Activated gamma-delta T cell (primary cell): ENCODE results near the gene IFITM2.
"Not testable (repeated sequence)": the region's sequence is repeated elsewhere in the genome, so short reads cannot be mapped to it uniquely, and the experiment has no call there.

Experiments used
- DNase-seq: peaks from one replicate; lab custom pipeline; 2025; lab: John Stamatoyannopoulos, UW

IFITM2 gene

DNA sequence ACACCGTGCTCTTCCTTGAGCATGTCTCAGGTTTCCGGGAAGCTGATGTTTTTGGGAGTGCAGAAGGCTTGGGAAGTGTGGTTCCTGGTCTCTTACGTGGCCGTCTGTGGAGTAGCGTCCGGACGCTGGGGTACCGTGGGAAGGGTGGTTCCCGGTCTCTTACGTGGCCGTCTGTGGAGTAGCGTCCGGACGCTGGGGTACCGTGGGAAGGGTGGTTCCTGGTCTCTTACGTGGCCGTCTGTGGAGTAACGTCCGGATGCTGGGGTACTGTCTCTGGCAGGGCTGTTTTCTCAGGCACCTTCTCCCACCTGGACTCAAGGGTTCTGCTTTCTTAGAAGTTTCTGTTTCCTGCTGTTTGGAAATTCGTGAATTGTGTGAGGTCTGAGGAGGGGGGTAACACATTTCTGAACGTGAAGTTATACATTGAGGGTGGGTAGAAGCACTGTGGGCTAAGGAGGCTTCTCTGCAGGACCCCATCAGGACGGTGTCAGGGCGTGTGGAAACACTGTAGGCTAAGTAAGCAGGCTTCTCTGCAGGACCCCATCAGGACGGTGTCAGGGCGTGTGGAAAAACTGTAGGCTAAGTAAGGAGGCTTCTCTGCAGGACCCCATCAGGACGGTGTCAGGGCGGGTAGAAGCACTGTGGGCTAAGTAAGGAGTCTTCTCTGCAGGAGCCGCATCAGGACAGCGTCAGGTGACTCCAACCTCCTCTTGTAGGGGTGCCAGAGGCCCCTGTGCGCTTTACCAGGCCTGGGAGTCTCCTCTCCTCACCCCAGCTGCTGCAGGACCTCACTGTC lies 18.4 kb downstream of the IFITM2 start:
- DNase-seq = no peak

DNA sequence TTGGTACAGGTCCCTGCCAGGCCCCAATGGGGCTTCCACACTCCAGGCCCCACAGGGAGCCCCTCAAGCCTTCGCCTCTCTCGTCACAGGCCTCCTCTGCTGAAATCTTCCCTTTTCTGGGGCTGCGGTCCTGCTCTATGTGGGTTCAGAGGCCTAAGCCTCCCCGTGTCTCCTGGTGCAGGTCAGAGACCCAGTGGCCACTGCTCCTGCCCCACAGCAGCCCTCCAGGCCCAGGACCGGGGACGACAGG lies 18.9 kb downstream of the IFITM2 start:
- DNase-seq = no peak

DNA sequence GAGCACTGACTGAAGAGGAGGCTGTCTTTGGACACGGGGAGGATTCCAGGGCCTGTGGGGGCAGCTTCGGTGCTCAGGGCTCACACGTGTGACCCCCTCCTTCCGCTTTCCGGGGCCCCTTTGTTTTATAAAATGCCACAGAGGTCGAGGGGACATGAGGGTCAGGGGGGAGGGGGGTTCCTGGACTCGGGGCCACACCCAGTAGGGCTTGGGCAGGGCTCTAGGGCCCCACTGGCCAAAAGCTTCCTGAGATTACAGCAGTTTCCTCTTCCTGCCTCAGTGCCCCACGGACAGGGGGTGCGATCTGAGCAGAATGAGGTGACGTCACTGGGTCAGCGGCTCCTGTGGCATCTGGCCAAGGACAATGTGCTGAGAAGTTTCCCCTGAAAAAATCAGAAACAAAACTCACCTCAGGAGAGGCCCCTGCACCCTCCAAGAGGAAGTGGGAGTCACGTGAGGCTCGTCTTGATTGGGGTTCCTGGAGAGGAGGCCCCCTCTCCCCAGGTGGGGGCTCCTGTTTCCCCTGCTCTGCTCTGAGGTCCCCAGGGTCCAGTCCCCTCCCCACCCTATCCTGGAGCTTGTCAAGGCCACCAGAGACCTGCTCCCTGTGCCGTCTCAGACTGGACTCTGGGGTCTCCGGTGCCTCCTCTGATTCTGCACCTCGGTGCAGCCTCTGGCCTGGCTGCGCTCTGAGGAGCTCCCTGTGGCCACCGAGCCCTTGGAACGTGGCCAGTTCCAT lies 19.4 kb downstream of the IFITM2 start:
- DNase-seq = no peak

DNA sequence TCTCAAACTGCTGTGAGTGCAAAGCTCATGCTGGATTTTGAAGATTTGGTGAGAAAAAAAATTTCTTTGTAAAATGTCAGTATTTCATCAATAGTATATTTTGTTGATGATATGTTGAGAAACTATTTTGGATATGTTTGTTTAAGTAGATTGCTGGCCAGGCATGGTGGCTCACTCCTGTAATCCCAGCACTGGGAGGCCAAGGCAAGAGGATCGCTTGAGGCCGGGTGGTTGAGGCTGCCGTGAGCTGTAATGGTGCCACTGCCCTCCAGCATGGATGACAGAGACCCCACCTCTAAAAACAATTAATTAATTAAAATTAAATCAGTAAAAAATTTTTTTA lies 19.9 kb downstream of the IFITM2 start:
- no peak for DNase-seq

DNA sequence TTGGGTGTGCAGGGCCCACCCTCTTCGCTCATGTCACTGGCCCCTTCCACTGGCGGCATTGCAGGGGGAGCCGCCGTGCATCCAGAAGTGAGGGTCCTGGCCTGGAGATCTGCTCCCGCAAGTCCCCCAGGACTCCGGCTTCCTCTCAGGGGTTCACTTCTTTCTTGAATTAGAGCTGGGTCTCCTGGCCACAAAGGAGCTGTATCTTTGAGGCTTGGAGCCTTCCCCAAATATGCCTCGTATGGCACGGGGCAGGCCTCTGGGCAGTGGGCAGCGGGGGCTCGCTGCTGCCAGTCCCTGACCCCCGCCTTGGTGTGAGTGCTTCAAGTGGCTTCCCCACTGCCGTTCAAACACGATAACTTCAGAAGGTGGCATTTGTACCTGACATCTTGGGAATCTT lies 20.4 kb downstream of the IFITM2 start:
- DNase-seq = no peak

DNA sequence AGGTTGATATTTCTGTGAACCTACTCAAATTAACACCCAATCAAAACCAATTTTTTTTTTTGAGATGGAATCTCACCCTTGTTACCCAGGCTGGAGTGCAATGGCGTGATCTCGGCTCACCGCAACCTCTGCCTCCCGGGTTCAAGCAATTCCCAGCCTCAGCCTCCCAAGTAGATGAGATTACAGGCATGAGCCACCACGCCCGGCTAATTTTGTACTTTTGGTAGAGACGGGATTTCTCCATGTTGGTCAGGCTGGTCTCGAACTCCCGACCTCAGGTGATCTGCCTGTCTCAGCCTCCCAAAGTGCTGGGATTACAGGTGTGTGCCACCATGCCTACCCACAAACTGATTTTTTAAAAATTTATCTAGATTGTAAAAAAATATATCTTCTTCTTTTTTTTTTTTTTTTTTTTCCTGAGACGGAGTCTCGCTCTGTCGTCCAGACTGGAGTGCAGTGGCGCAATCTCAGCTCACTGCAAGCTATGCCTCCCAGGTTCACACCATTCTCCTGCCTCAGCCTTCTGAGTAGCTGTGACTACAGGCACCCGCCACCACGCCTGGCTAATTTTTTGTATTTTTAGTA lies 21.0 kb downstream of the IFITM2 start:
- DNase-seq = not testable (repeated sequence)

DNA sequence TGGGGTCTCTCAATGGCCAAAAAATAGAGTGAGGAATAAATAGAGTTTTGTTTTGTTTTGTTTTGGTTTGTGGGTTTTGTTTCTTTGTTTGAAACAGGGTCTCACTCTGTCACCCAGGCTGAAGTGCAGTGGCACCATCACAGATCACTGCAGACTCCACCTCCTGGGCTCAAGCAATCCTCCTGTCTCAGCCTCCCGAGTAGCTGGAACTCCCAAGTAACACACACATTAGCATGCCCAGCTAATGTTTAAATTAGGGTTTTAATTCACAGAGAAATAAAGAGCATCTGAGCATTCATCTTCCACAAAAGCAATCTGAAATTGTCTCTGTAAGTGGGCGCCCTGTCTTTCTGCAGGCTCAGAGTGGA lies 22.3 kb downstream of the IFITM2 start:
- no peak for DNase-seq

DNA sequence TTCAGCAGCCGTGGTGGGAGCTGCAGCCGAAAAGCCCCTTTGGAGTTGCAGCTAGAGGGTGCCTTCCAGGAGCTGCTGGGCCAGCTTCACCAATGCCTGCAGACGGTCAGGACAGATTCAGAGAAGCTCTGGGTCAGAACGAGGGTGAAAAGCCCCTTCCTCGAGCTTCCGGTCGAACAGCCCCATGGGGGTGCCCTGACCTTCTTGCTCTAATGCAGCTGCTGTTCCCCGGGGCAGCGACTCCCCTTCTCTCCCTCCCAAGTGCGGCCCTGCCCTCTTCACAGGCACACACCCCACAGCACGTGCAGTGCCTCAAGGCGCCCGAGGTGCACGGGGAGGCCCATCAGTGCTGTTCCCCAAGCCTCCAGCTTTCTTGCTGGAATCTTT lies 22.7 kb downstream of the IFITM2 start:
- no peak for DNase-seq

DNA sequence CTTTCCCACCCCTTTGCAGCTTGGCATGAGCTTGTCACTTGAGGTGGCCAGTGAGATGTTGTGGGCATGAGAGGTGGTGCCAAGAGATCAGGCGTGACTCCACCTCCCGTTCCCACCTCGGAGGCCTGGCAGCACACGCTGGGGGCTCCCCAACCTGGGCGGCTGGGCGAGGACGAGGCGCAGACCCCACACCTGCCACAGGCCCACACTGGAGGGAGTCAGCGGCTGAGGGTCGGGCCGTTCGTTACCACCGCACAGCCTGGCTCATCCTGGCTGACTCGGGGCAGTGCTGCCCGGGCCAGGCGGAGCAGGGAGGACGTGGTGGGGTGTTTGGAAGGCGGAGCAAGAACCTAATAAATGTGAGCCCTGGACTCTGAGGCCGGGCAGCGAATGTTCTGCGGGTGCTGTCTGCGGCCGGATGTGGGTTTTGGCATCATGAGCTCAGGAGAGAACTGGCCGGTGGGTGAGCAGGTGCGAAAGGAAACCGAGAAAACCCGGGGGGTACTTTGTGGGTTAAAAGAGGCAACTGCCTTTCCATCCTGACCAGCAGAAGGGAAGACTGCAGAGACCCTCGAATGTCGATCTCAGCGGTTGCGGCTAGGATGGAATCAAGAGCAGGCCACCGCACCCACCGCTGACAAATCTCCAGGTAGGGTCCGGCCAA lies 23.2 kb downstream of the IFITM2 start:
- no peak for DNase-seq

DNA sequence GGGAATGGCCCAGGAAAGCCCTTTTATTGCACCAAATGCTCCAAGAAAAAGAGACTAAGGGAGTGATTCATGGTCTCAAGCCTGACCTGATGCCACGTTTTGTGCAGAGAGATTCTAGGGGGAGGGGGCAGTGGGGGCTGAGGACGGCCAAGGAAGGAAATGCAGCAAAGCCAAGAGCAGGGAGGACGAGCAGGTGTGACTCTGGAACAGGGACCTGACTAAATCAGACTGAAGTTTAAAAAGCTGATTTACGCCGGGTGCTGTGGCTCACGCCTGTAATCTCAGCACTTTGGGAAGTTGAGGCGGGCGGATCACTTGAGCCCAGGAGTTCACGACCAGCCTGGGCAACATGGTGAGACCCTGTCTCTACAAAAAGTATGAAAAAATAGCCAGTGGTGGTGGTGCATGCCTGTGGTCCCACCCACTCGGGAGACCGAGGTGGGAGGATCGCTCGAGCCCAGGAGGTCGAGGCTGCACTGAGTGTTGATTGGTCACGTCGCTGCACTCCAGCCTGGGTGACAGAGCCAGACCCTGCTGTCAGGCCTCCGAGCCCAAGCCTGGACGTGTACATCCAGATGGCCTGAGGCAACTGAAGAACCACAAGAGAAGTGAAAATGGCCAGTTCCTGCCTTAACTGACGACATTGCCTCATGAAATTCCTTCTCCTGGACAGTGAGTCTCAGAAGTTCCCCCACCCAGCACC lies 23.9 kb downstream of the IFITM2 start:
- DNase-seq = no peak

DNA sequence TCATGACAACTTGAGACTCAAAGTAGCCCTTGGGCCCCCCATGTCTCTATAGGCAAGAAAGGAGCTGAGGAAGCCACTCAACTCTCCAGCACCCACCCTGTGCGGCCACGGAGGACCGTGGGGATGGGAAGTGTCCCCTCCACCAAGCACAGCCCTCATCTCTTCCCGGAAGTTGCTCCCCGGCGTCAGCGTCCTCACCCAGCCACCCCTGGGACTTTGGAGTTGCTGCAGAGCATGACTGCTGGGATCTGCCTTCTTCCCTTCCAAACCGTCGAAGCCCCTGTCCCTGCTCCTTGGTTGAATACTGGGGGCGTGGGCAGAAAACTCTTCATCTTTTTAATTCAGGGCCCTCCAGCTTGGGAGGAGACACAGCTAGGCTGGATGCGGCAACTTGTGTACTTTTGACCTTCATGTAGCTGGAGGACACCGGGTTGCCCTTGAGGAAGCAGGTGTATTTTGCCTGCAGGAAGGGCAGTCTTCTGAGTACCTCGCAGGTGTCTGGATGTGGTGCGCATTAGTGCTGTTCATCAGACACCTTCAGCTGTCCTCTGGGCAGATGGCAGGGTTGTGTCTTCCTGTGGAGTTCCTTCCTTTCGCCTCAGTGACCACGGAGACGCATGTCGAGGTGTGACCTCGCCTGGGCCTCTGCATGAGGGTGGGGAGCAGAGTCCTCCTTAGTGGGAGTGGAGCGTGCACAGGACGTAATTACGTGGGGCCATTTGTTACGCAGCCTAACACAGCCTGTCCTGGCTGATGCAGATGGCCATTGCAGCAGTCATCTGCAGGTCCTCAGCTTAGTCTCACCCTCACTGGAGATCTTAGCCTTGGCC lies 25.2 kb downstream of the IFITM2 start:
- no peak for DNase-seq

DNA sequence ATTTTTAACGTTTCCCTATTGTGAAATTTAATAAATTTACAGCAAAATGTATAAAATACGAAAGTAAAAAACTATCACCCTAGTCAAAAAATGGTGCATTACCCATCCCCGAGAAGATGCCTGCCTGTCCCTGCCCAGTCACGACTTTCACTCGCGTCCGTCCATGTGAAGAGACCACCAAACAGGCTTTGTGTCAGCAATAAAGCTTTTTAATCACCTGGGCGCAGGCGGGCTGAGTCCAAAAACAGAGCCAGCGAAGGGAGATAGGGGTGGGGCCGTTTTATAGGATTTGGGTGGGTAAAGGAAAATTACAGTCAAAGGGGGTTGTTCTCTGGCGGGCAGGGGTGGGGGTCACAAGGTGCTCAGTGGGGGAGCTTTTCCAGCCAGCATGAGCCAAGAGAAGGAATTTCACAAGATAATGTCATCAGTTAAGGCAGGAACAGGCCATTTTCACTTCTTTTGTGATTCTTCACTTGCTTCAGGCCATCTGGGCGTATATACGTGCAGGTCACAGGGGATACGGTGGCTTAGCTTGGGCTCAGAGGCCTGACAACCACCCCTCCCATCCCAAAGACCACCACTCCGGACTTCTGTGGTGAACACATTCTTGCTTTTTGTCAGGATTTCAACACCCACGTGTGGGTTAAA lies 26.1 kb downstream of the IFITM2 start:
- DNase-seq = not testable (repeated sequence)

DNA sequence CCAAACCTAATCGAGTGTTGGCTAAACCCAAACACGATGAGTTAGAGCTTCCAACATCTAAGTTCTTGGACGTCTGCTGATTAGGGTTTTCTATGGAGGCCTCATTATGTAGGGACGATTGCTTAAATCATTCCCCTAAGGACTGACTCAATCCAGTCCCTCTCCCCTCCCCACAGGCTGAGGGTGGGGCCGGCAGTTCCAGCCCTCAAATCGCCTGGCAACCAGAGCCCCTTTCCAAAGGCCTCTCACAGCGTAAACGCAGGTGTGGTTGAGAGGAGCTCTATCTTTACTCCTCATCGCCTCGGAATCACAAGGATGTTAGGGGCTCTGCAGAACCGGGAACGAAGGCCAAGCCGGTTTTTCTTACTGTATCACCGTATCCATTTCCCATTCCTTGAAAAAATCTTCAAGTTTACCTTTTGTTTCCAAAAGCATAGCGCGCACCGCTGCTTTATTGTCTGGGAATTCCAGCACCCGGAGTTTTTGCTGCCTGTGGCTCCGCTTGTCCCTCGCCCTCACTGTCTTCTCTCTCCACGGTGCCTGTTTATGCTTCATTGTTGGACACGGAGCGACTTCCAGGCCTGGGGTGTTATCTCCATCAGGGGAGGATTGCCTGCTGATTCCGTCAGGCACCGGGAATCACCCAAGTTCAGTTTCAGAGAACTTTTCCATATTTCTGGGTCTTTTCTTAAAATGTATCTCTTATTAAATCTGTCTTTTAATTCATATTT lies 26.8 kb downstream of the IFITM2 start:
- no peak for DNase-seq

DNA sequence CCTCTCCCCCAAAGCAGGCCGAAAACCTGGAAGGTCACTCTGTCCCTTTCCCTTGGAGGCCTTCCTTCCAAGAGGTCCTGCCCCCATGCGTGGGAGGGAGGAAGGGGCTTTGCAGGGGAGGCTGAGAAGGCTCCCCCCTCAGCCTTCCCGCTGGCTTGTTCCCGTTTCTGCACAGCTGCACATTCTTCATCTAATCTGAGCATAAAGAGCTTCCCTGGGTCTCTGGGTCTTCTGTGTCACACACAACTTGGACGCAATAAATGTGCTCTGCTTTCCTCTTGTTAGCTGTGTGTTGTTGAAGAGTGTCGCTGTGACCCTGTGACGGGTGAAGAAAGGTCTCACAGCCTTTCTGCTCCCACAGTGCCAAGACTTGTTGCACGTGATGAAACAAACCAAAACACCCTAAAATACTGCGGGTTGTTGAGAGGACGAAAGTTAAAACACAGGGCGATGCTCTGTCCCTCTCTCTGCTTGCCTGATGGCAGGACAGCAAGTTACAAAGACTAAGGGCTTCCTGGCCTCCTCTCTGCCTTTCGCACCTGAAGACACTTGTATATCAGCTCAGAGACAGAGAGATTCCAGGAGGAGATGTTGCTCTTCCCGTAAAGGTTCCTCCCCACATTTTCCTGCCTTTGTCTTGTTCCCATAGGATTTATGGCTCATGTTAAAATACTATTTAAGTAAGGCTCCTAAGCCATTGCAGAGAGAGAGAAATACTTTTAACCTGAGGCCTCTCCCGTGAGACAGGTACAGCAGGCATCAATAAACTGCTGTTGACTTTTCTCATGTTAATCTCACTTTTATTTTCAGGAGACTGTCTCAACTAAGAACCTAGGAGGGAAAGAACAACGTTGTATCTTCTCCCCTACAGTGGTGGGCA lies 28.4 kb downstream of the IFITM2 start:
- DNase-seq = no peak

DNA sequence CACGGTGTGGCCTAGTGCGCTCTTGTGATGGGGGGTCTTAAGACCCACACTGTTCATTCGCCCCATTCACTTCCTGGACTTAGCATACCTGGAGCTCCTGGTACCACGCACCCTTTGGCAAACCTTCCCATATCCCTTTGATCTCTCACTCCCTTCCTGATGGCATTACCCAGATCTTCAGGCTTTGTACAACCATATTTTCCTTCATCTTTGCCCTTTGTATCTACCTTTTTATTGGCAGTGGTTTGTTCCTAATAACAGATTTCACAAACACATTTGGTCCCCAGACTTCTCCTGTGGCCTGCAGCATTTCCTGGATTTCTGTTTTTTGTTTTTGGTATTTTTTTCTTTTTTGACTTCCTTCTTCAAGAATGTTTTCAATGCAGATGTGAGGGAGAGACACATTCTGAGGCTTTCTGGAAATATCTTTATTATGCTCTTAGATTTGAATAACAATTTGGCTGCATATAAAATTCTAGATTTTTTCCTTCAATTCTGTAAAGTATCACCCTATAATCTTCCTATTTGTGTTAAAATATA lies 29.1 kb downstream of the IFITM2 start:
- DNase-seq = no peak

DNA sequence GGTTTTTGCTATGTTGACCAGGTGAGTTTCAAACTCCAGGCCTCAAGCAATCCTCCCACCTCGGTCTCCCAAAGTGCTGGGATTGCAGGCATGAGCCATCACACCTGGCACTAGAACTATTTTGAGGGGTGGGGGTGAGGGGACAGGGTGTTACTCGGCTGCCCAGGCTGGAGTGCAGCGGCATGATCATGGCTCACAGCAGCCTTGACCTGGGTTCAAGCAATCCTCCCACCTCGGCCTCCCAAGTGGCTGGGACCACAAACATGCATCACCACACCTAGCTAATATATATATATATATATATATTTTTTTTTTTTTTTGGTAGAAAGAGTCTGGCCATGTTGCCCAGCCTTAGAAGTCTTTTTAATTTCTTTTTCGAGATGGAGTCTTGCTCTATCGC lies 30.1 kb downstream of the IFITM2 start:
- DNase-seq = no peak

DNA sequence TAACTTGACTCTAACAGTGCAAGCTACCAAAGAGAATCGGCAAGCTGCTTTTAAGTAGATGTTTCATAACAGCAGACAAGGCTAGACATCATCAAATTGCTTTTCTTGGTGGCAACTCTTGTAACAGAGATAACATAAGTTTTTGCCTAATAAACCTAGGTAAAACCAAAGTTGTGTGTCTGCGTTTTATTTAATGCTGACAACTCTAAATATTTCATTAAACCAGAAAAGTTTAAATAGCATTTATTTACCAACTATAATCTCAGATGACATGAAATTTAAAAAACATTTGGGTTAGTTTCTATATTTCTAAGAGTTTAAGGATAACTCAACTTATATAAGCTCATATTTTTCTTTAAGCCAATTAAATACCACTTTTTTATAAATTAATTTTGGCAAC lies 32.3 kb downstream of the IFITM2 start:
- DNase-seq = no peak

DNA sequence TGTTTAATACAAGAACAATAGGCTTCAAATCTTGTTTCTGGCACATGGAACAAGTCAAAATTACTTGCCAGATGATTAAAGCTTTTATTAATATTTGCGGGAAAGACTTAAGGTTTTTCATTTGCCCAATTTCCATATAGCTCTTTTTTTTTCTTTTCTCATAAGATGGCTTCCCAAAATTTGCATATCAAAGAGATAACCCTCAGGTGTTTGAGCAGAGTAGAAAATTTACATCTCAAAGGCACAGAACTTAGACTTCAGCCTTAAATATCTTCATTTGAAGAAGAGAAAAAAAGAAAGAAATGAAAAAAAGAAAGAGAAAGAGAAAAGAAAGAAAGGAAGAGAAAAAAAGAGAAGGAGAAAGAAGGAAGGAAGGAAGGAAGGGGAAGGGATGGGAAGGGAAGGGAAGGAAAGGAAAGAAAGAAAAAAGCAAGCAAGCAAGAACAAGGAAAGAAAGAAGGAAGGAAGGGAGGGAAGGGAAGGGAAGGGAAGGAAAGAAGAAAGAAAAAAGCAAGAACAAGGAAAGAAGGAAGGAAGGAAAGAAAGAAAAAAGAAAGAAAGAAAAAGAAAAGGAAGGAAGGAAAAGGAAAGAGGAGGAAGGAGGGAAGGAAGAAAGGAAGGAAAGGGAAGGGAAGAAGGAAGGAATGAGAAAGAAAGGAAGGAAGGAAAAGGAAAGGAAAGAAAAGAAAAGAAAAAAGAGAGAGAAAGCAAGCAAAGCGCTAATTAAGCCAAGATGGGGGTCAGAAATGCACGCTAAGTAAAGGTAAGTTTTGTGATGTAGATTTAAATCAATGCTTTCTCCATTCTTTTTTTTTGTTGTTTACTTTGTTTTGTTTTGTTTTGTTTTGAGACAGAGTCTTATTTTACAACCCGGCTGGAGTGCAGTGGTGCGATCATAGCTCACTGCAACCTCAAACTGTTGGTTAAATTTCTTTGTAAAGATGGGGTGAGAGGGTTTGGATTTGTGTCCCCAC lies 33.2 kb downstream of the IFITM2 start:
- DNase-seq = no peak
